HCT116 (cell line): Measurements from ENCODE around the gene DDX27. TPM values are rescaled to one million over a fixed set of nuclear protein-coding genes. Genes with fewer than 3 reads are reported as not detected.

Experiments used
- ATAC-seq: fragments of 200-7000 bp; cut with Tn5 transposase; 2 replicates; pipeline ENCODE4 v1.9.1; 2020; ENCODE audit warnings: mild to moderate bottlenecking, moderate library complexity
- BruUV-seq: library from RNA; stranded (reverse); fragments of 400-500 nt; replicated peaks from 2 replicates; lab custom pipeline; 2021; lab: Mats Ljungman, UMichigan
- CTCF ChIA-PET: fragments of 300-600 bp; sonication (Branson Sonifier 250); formaldehyde crosslinking; loops from one replicate; lab custom pipeline; 2021; ENCODE audit warnings: antibody characterized with exemption; lab: Charles Lee
- POLR2A ChIA-PET: fragments of 300-600, 350-600 bp; sonication (Branson Sonifier 250); formaldehyde crosslinking; loops from one replicate; lab custom pipeline; 2021; ENCODE audit warnings: antibody characterized with exemption; lab: Charles Lee
- RAD21 ChIA-PET, 2 experiments: fragments of 300-600 bp; sonication (Branson Sonifier 250); formaldehyde crosslinking; loops; one replicate each; lab custom pipeline; 2023; ENCODE audit warnings: low total read pairs in 2 of 2; ENCODE audit not compliant: uncharacterized antibody in 2 of 2, unreplicated experiment in 2 of 2, low non-redundant PET in 1 of 2; lab: Charles Lee
- DNase-seq: peaks from one replicate; pipeline ENCODE4 v3.0.0-alpha.2; 2010; ENCODE audit warnings: low read depth, low spot score
- H2AFZ ChIP-seq: fragments of 200-600 bp; shearing (Covaris generic), sonication (generic); 2 replicates; pipeline ENCODE4 v1.6.1; 2017; ENCODE audit warnings: low read depth, mixed run types, mixed read lengths, antibody characterized with exemption, low read length; ENCODE audit not compliant: poor library complexity, severe bottlenecking
- H3K27ac ChIP-seq: 2 replicates; pipeline ENCODE4 v1.5.1; 2012; ENCODE audit warnings: low read depth, low read length
- H3K27me3 ChIP-seq: fragments of 200-600 bp; sonication (generic); 2 replicates; pipeline ENCODE4 v1.6.1; 2016; ENCODE audit warnings: mixed run types, low read length, mixed read lengths; ENCODE audit not compliant: insufficient read depth
- H3K36me3 ChIP-seq, 2 experiments: fragments of 200-500 bp in 1 of 2; fragments of 200-600 bp in 1 of 2; sonication (Bioruptor generic) in 1 of 2; sonication (generic) in 1 of 2; 2 replicates each; pipeline versions ENCODE4 v1.5.1 to v1.6.1; 2014 to 2016; ENCODE audit warnings: low read length in 2 of 2, inconsistent platforms in 1 of 2, mixed read lengths in 1 of 2, mixed run types in 1 of 2; ENCODE audit not compliant: insufficient read depth in 2 of 2, control insufficient read depth in 1 of 2
- H3K4me1 ChIP-seq, 2 experiments: fragments of 200-600 bp in 1 of 2; sonication (generic) in 1 of 2; 2 replicates each; pipeline versions ENCODE4 v1.5.1 to v1.6.1; 2012 to 2017; ENCODE audit warnings: low read length in 2 of 2, inconsistent platforms in 1 of 2, mild to moderate bottlenecking in 1 of 2, mixed read lengths in 1 of 2, mixed run types in 1 of 2, moderate library complexity in 1 of 2; ENCODE audit not compliant: insufficient read depth in 2 of 2, control insufficient read depth in 1 of 2
- H3K4me2 ChIP-seq: fragments of 200-600 bp; sonication (generic); 2 replicates; pipeline ENCODE4 v1.6.1; 2017; ENCODE audit warnings: mixed run types, low read length, mixed read lengths
- H3K4me3 ChIP-seq, 2 experiments: fragments of 200-600 bp in 1 of 2; sonication (generic) in 1 of 2; replicated peaks in 1 of 2; 2 replicates each; pipeline ENCODE4 v1.5.1; 2011 to 2016; ENCODE audit warnings: low read length in 2 of 2, control low read depth in 1 of 2, low read depth in 1 of 2, mild to moderate bottlenecking in 1 of 2, mixed read lengths in 1 of 2, mixed run types in 1 of 2
- H3K79me2 ChIP-seq: fragments of 200-600 bp; sonication (generic); 2 replicates; pipeline ENCODE4 v1.6.1; 2017; ENCODE audit warnings: mild to moderate bottlenecking, mixed run types, low read length, moderate library complexity, mixed read lengths; ENCODE audit not compliant: insufficient read depth
- H3K9ac ChIP-seq: fragments of 200-600 bp; sonication (generic); 2 replicates; pipeline ENCODE4 v1.6.1; 2016; ENCODE audit warnings: low read length, mixed read lengths
- H3K9me2 ChIP-seq: fragments of 200-600 bp; sonication (generic), shearing (Covaris generic); 2 replicates; pipeline ENCODE4 v1.6.1; 2017; ENCODE audit warnings: mixed run types, mild to moderate bottlenecking, moderate library complexity; ENCODE audit not compliant: insufficient read depth
- H3K9me3 ChIP-seq, 2 experiments: fragments of 200-500 bp in 1 of 2; fragments of 200-600 bp in 1 of 2; sonication (Bioruptor generic) in 1 of 2; sonication (generic) in 1 of 2; 2 replicates each; pipeline ENCODE4 v1.6.1; 2014 to 2017; ENCODE audit warnings: low read length in 2 of 2, mixed read lengths in 2 of 2, inconsistent platforms in 1 of 2, low read depth in 1 of 2, mild to moderate bottlenecking in 1 of 2, mixed run types in 1 of 2, moderate library complexity in 1 of 2; ENCODE audit not compliant: control insufficient read depth in 1 of 2, insufficient read depth in 1 of 2
- H4K20me1 ChIP-seq: fragments of 200-600 bp; sonication (generic), shearing (Covaris generic); 2 replicates; pipeline ENCODE4 v1.6.1; 2017; ENCODE audit warnings: mixed run types, mild to moderate bottlenecking, moderate library complexity; ENCODE audit not compliant: insufficient read depth
- ATF3 ChIP-seq: IDR thresholded peaks from 2 replicates; pipeline ENCODE4 v1.6.1; 2012
- CBX3 ChIP-seq: IDR thresholded peaks from 2 replicates; pipeline ENCODE4 v1.6.1; 2012; ENCODE audit warnings: low read depth
- EGR1 ChIP-seq: IDR thresholded peaks from 2 replicates; pipeline ENCODE4 v1.6.1; 2012; ENCODE audit warnings: low read depth
- EZH2phosphoT487 ChIP-seq: fragments of 200-600 bp; IDR thresholded peaks from 2 replicates; pipeline ENCODE4 v1.6.1; 2018; ENCODE audit warnings: antibody characterized with exemption, borderline replicate concordance
- FOSL1 ChIP-seq: IDR thresholded peaks from 2 replicates; pipeline ENCODE4 v1.6.1; 2012; ENCODE audit warnings: low read depth
- JUND ChIP-seq: IDR thresholded peaks from 2 replicates; pipeline ENCODE4 v1.6.1; 2012
- POLR2AphosphoS5 ChIP-seq: IDR thresholded peaks from 2 replicates; pipeline ENCODE4 v1.6.1; 2011; ENCODE audit warnings: mild to moderate bottlenecking, low read depth, low read length, moderate library complexity
- RAD21 ChIP-seq: IDR thresholded peaks from 2 replicates; pipeline ENCODE4 v1.6.1; 2012; ENCODE audit warnings: low read depth, mild to moderate bottlenecking
- SP1 ChIP-seq: IDR thresholded peaks from 2 replicates; pipeline ENCODE4 v1.6.1; 2012; ENCODE audit warnings: low read depth
- SRF ChIP-seq: IDR thresholded peaks from 2 replicates; pipeline ENCODE4 v1.6.1; 2012; ENCODE audit warnings: low read depth
- YY1 ChIP-seq: IDR thresholded peaks from 2 replicates; pipeline ENCODE4 v1.6.1; 2011; ENCODE audit warnings: low read length, low read depth, moderate library complexity, mild to moderate bottlenecking; ENCODE audit not compliant: insufficient replicate concordance; ENCODE audit errors: extremely low read depth
- ZBTB33 ChIP-seq: IDR thresholded peaks from 2 replicates; pipeline ENCODE4 v1.6.1; 2011; ENCODE audit warnings: mild to moderate bottlenecking, low read length, moderate library complexity; ENCODE audit not compliant: insufficient replicate concordance; ENCODE audit errors: extremely low read depth
- ZFX ChIP-seq: fragments of 450-650 bp; IDR thresholded peaks from 2 replicates; pipeline ENCODE4 v1.6.1; 2017
- intact Hi-C: fragments of 100-400 bp; cut with micrococcal nuclease; formaldehyde crosslinking; loops from 2 replicates; pipeline ENCODE4 v1.10.0; 2022
- total RNA-seq: library from RNA; stranded (reverse); gene quantifications from one replicate; pipeline ENCODE4 v1.2.1, GENCODE V29; 2021; ENCODE audit not compliant: unreplicated experiment
- TF ChIP-seq, protein P1 (sequence below): IDR thresholded peaks from 2 replicates; pipeline ENCODE4 v1.6.1; 2012

Gene DDX27
- total RNA-seq, 1 experiment from 2014 or later: 32.1 TPM

- peaks cover 37% of the 10 kb centered on the region for H3K79me2 ChIP-seq
- BruUV-seq: no TSS peak
- intact Hi-C loops: no loop called here
Measured at GRCh38 chr20:49261173-49261572, 42.0 kb downstream of the DDX27 start.

More at GRCh38 chr20:49261173-49261572, 42.0 kb downstream of the DDX27 start:
- Histone ChIP-seq H2AFZ (no peak overlapping the region), H3K9ac (no peak overlapping the region), H3K4me3 (no peak overlapping the region), H4K20me1 (peaks cover 11% of the 10 kb centered on the region; the same call in 1 of the 2 replicates), H3K36me3 (peaks cover 56 to 66% of the 10 kb centered on the region in 2 experiments), H3K4me1 (no peaks in the 10 kb centered on the region), H3K27me3 (no peaks in the 10 kb centered on the region), H3K4me2 (no peak overlapping the region), H3K9me3 (no peaks in the 10 kb centered on the region), H3K9me2 (no peaks in the 10 kb centered on the region), H3K27ac (no peak overlapping the region)
- POLR2A ChIA-PET: no interaction called here
- ATAC-seq (no peak), DNase-seq (no peak)
- RAD21 ChIA-PET: no interaction called here
- no peak for TF ChIP-seq JUND
- TF ChIP-seq RAD21: no peak
- no peak for TF ChIP-seq CBX3
- TF ChIP-seq EZH2phosphoT487: no peak
- TF ChIP-seq, protein P1, sequence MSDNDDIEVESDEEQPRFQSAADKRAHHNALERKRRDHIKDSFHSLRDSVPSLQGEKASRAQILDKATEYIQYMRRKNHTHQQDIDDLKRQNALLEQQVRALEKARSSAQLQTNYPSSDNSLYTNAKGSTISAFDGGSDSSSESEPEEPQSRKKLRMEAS: no peak
- no peak for TF ChIP-seq EGR1
- TF ChIP-seq YY1: no peak
- TF ChIP-seq POLR2AphosphoS5: no peak
- TF ChIP-seq FOSL1: no peak
- no peak for TF ChIP-seq ZBTB33
- TF ChIP-seq ZFX: no peak
- TF ChIP-seq SP1: no peak
- TF ChIP-seq SRF: no peak
- no peak for TF ChIP-seq ATF3
- CTCF ChIA-PET: no interaction called here
